ENCODE measurements around the gene CD46. TPM values are rescaled to one million over a fixed set of nuclear protein-coding genes. Genes with fewer than 3 reads are reported as not detected.

CD46 gene
- total and polyA plus RNA-seq, 11 donors = 40.6 to 133 (median 93.9) TPM

- H3K27ac ChIP-seq = no peak overlapping the region
- DNase-seq (no peak), ATAC-seq (no peak)
- no peaks in the 10 kb centered on the region for H3K36me3 ChIP-seq
- no peaks in the 10 kb centered on the region for H3K9me3 ChIP-seq
- intact Hi-C loops (cut with DNase I) = no loop called here
- H3K27me3 ChIP-seq = no peaks in the 10 kb centered on the region
- peaks cover 0 to 31% (median 17%) of the 10 kb centered on the region in 12 donors for H3K4me1 ChIP-seq
- no peak overlapping the region for H3K4me3 ChIP-seq
- TF ChIP-seq CTCF (IDR thresholded peaks at IDR 0.05) (no peak), POLR2A (IDR thresholded peaks at IDR 0.05) (no peak)
- WGBS, 4 donors = 84 to 88% (median 84%) methylated on average over 6 of the region's 6 CpGs
Observed at GRCh38 chr1:207745839-207746767, 5.8 kb upstream of the CD46 start.

DNA sequence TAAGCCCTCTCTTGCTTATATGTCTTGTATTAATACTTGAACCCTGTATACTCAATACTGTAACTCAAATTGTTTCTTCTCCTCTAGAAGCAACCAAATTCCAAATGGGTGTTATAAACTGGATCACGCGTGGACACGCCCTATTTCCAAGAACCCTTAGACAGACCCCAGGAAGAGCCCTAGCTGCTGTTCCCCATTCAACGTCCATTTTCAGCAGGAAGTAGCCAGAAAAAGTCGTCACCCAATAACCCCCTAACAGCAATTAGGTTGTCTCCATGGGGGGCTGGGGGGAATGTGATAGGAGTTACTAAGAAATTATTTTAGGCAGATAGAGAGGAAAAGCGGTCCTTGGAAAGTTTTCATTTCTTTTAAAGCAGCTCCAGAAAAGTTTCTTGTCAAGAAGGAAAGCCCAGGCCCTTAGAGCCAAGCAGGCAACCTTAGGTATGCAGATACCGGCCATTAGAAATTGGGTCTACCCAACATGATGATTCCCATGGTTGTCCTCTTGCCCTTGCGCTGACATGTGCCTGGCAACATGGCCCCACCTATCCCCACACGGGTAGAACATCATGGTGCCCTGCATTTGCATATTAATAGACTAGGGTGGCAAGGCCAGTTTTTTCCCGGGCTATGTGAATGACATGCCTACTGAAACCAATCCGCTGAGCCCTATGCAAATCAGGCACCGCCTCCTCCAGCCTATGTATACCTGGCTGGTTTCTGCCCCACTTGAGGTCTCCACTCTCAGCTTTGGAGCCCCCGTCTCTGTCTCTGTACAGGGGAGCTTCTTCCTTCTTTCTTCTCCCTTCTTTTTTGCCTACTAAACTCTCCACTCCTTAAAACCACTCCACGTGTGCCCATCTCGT is 4.0 kb upstream of the CD46 start:
- no peak overlapping the region for H3K27ac ChIP-seq
- H3K4me1 ChIP-seq = peaks cover 0 to 33% (median 20%) of the 10 kb centered on the region in 12 donors
- no peaks in the 10 kb centered on the region for H3K27me3 ChIP-seq
- TF ChIP-seq CTCF (IDR thresholded peaks at IDR 0.05) = no peak
- TF ChIP-seq POLR2A (IDR thresholded peaks at IDR 0.05) = no peak
- no peaks in the 10 kb centered on the region for H3K9me3 ChIP-seq
- no peak for DNase-seq
- H3K4me3 ChIP-seq = no peak overlapping the region
- ATAC-seq = no peak
- H3K36me3 ChIP-seq = no peaks in the 10 kb centered on the region
- 89 to 93% (median 90%) methylated on average over 15 of the region's 15 CpGs for WGBS, 4 donors
- intact Hi-C loops (cut with DNase I) = no loop called here

GRCh38 chr1:207748737-207749528 is 2.9 kb upstream of the CD46 start:
- TF ChIP-seq POLR2A (IDR thresholded peaks at IDR 0.05) (no peak), CTCF (IDR thresholded peaks at IDR 0.05) (no peak)
- no peak overlapping the region for H3K4me3 ChIP-seq
- peaks cover 0 to 43% (median 30%) of the 10 kb centered on the region in 12 donors for H3K4me1 ChIP-seq
- H3K9me3 ChIP-seq = no peaks in the 10 kb centered on the region
- 34 to 48% (median 44%) methylated on average over 2 of the region's 2 CpGs for WGBS, 4 donors
- ATAC-seq (no peak), DNase-seq (no peak)
- no peaks in the 10 kb centered on the region for H3K27me3 ChIP-seq
- no peaks in the 10 kb centered on the region for H3K36me3 ChIP-seq
- H3K27ac ChIP-seq = no peak overlapping the region
- intact Hi-C loops (cut with DNase I) = no loop called here

Measured in heart left ventricle (tissue), 16 donors.